ENCODE measurements around the gene LDLRAP1. TPM values are rescaled to one million over a fixed set of nuclear protein-coding genes. Genes with fewer than 3 reads are reported as not detected.

LDLRAP1 gene
- total and polyA plus RNA-seq, 3 donors from 2014 or later = 11.7 to 19.8 (median 16.6) TPM

DNA sequence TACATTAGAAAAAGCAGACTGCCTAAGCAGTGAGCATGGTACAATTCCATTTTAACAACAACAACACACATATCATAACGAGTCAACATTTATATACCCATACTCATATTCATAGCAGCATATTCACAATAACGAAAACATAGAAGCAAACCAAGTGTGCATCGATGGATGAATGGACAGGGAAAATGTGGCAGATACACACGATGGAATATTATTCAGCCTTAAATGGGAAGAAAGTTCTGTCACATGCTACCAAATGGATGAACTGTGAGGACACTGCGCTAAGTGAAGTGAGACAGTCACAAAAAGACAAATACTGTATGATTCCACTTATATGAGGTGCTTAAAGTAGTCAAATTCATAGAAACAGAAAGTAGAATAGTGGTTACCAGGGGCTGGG, 63.7 kb downstream of the LDLRAP1 start:
- DNase-seq = no peak
- 89 to 95% methylated on average over 5 of the region's 5 CpGs for WGBS, 2 donors
- H3K4me3 ChIP-seq = no peak overlapping the region
- H3K27ac ChIP-seq = no peak overlapping the region
- no peaks in the 10 kb centered on the region for H3K27me3 ChIP-seq
- peaks cover 16% of the 10 kb centered on the region for H3K4me1 ChIP-seq
- no peaks in the 10 kb centered on the region for H3K36me3 ChIP-seq (ENCODE audit: low read depth, missing control alignments)
- no peaks in the 10 kb centered on the region for H3K9me3 ChIP-seq
- intact Hi-C loops (cut with DNase I; ENCODE audit: low total_unique reads) = no loop called here
- no peak for TF ChIP-seq POLR2A (IDR thresholded peaks at IDR 0.05)
- TF ChIP-seq, protein P1, sequence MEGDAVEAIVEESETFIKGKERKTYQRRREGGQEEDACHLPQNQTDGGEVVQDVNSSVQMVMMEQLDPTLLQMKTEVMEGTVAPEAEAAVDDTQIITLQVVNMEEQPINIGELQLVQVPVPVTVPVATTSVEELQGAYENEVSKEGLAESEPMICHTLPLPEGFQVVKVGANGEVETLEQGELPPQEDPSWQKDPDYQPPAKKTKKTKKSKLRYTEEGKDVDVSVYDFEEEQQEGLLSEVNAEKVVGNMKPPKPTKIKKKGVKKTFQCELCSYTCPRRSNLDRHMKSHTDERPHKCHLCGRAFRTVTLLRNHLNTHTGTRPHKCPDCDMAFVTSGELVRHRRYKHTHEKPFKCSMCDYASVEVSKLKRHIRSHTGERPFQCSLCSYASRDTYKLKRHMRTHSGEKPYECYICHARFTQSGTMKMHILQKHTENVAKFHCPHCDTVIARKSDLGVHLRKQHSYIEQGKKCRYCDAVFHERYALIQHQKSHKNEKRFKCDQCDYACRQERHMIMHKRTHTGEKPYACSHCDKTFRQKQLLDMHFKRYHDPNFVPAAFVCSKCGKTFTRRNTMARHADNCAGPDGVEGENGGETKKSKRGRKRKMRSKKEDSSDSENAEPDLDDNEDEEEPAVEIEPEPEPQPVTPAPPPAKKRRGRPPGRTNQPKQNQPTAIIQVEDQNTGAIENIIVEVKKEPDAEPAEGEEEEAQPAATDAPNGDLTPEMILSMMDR (IDR thresholded peaks at IDR 0.05) = no peak

DNA sequence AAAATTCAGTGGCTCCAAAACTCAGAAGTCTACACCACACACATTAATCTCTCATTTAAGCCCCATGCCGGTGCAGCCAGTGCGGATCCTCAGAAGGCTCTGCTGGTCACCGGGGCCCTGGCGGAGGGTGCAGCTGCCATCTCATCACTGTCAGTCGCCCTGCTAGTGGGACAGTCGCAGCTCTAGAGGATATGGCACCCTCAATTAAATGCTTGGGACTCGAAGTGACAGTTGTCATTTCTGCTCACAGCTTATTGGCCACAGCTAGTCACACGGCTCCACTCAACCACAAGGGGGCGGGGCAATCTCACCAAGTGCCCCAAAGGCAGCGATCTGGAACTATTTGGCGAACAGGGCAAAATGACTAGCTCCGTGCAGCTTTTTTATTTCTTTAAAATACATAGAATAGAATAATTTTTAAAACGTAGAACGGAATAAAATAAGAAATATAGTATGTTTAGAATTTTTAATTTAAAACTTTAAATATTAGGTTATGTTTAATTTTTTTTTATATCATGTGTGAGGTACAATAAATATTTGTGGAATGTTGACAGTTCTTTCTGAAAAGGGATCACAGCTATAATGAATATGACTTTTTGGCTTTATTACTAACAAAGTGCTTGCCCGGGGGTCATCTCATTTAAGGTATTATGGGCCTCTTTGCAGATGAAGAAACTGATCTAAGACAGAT, 65.2 kb downstream of the LDLRAP1 start:
- intact Hi-C loops (cut with DNase I; ENCODE audit: low total_unique reads) = loop anchor here (2.0 kb wide), 1 partner anchor 192 kb away; the partner anchor contains the start of gene SELENON
- Histone ChIP-seq H3K27ac (no peak overlapping the region), H3K9me3 (no peaks in the 10 kb centered on the region), H3K4me1 (peaks cover 16% of the 10 kb centered on the region), H3K36me3 (ENCODE audit: low read depth, missing control alignments) (no peaks in the 10 kb centered on the region), H3K4me3 (no peak overlapping the region), H3K27me3 (no peaks in the 10 kb centered on the region)
- TF ChIP-seq, protein P1 (IDR thresholded peaks at IDR 0.05) = peak; percentile 70 to 78 (median 77)
- TF ChIP-seq POLR2A (IDR thresholded peaks at IDR 0.05) = no peak
- peak; percentile 93 for DNase-seq
- WGBS, 2 donors = 25% methylated on average over 15 of the region's 15 CpGs

DNA sequence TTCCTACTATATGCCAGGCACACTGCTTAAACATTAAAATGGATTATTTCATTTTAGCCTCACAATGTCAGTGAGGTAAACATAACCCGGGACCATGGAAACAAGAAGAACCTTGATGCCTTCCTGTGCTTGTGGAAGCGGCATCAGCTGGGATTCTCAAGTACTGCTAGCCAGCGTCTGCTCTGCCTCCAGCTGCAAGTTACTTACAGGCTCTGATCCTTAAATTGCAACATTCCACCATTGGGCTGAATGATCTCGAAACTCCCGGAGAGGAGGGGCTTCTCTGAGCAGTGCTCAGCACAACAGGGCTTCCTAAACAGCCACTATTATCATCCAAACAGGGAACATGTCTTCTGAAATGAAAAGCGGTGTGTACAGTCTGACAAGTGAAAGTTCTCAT, 66.5 kb downstream of the LDLRAP1 start:
- no peaks in the 10 kb centered on the region for H3K27me3 ChIP-seq
- no peaks in the 10 kb centered on the region for H3K9me3 ChIP-seq
- no peak overlapping the region for H3K4me3 ChIP-seq
- DNase-seq = peak; percentile 44
- peaks cover 16% of the 10 kb centered on the region for H3K4me1 ChIP-seq
- TF ChIP-seq, protein P1 (IDR thresholded peaks at IDR 0.05) = no peak
- TF ChIP-seq POLR2A (IDR thresholded peaks at IDR 0.05) = no peak
- 26 to 48% methylated on average over 6 of the region's 6 CpGs for WGBS, 2 donors
- no peak overlapping the region for H3K27ac ChIP-seq
- H3K36me3 ChIP-seq (ENCODE audit: low read depth, missing control alignments) = no peaks in the 10 kb centered on the region
- intact Hi-C loops (cut with DNase I; ENCODE audit: low total_unique reads) = loop anchor here (2.0 kb wide), 1 partner anchor 191 kb away; the partner anchor contains the start of gene SELENON

DNA sequence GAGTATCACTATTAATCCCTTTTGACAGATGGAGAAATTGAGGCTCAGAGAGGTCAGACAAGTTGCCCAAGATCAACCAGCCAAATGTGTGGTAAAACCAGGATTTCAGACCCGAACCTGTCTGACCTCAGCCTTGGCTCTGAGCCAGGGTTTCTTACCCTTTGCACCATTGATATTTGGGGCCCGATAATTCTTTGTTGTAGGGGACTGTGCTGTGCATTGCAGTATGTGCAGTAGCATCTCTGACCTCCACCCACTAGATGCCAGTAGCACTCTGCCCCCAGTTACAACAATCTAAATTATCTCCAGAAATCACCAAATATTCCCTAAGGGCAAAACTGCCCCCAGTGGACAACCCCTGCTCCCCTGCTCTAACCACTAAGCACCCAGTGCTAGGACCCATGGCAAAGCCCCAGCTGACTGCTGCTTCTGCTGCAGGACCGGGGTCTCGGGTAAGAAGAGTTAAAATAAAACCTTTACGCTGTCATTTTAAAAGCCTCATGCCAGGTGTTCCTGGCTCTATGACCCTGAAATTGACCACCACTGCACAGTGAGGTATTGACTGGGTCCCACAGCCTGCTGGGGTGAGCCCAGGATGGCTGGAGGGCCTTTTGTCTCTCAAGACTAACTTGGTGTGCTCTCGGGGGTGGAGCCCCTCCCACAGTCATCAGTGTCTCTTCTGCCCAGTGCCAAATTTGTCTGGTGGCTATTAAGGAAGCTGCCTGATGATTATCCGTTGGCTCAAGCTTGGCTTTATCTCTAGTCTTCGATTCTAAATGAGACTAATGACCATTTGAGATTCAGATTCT, 67.6 kb downstream of the LDLRAP1 start:
- H3K4me1 ChIP-seq = peaks cover 20% of the 10 kb centered on the region
- H3K4me3 ChIP-seq = no peak overlapping the region
- H3K36me3 ChIP-seq (ENCODE audit: low read depth, missing control alignments) = no peaks in the 10 kb centered on the region
- no peaks in the 10 kb centered on the region for H3K9me3 ChIP-seq
- DNase-seq = no peak
- intact Hi-C loops (cut with DNase I; ENCODE audit: low total_unique reads) = no loop called here
- 58 to 70% methylated on average over 8 of the region's 8 CpGs for WGBS, 2 donors
- H3K27me3 ChIP-seq = no peaks in the 10 kb centered on the region
- H3K27ac ChIP-seq = no peak overlapping the region
- TF ChIP-seq POLR2A (IDR thresholded peaks at IDR 0.05) = no peak
- TF ChIP-seq, protein P1 (IDR thresholded peaks at IDR 0.05) = no peak
